Right renal pelvis (tissue), 4 donors: Measurements from ENCODE around the gene AHRR. TPM values are rescaled to one million over a fixed set of nuclear protein-coding genes. Genes with fewer than 3 reads are reported as not detected.
"Not testable (repeated sequence)": the region's sequence is repeated elsewhere in the genome, so short reads cannot be mapped to it uniquely, and the experiment has no call there.

Experiments
- DNase-seq, 4 donors: peaks; one replicate each; pipeline ENCODE4 v3.0.0-alpha.2; 2013; ENCODE audit warnings: low read depth in 4 of 4, low spot score in 3 of 4, missing footprints in 1 of 4
- polyA plus RNA-seq, 4 donors: library from polyadenylated mRNA; unstranded; fragments of 120-200 nt; gene quantifications; one replicate each; pipeline ENCODE4 v1.2.1, GENCODE V29; 2013; ENCODE audit not compliant: insufficient read length in 4 of 4

AHRR gene
- polyA plus RNA-seq, 4 donors = 1.8 to 2.9 (median 2.4) TPM

DNA sequence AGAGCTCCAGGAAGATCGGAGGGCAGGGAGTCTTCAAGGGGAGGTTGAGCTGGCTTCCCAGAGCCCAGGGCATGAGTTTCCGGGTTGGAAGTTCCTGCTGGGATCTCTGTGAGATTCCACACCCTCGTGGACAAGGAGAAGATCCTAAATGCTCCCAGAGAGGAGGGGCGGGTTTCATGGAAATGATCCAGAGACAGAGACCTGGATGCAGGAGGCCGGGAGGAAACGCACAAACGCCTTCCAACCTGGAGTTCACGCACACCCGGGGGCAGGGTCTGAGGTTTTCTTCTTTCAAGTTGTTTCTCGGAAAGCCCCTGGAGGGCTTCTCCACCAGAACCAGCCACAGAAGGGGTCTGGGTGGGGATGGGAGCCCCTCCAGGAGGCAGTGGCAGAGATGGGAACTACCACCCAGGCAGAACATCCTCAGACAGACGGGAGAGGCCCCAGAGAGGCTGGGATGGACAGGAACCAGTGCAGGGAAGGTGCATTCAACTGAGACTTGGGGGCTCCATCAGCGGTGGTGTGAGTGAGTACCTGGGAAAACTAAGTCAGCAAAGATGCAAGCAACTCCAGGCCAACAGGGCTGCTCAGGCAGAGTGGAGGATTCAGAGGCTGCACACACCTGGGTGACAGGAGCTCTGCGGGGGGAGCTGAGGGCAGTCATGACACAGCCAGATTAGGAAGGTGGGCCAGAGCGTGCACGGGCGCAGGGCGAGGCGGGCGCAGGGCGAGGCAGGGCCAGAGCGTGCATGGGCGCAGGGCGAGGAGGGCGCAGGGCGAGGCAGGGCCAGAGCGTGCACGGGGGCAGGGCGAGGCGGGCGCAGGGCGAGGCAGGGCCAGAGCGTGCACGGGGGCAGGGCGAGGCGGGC, 69.3 kb downstream of the AHRR start:
- DNase-seq = no peak

DNA sequence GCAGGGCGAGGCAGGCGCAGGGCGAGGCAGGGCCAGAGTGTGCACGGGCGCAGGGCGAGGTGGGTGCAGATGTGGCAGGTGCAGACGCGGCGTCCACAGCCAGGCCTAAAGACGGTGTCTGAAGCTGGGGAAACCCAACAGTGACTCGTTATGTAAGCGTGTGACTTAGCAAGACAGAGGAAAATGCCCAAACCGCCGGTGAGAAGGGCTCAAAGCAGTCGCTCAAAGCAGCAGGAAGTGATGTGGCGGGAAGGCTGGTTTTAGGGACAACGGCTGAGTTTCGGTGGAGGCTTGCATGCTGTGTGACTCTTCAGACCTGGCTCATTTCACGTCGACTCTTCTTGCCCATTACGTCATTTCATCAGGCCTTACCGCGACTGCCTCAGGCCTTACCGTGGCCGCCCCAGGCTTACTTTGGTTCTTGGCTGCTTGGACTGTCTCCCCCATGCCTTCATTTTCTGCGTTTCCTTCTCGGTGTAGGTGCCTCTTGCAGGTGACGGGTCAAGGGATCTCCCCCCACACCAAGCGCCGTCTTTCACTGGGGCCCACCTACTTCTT, 71.0 kb downstream of the AHRR start:
- DNase-seq = no peak

DNA sequence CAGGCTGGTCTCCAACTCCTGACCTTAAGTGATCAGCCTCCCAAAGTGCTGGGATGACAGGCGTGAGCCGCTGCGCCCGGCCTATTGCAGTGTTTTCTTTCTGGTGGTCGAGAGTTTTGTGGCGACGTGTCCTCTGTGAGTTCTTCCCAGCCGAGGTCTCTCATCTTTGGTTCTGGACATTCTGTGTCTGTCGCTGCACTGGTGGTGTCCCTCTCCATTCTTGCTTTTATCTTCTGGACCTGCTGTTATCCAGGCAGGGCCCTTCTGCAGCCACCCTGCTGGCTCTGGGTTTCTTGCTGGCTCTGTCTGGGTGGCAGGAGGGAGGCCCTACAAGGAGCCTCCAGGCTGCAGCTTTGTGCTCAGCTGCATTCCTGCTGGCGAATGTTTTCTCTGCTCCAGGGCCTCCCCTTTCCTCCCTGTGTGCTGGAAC, 72.3 kb downstream of the AHRR start:
- DNase-seq = no peak

DNA sequence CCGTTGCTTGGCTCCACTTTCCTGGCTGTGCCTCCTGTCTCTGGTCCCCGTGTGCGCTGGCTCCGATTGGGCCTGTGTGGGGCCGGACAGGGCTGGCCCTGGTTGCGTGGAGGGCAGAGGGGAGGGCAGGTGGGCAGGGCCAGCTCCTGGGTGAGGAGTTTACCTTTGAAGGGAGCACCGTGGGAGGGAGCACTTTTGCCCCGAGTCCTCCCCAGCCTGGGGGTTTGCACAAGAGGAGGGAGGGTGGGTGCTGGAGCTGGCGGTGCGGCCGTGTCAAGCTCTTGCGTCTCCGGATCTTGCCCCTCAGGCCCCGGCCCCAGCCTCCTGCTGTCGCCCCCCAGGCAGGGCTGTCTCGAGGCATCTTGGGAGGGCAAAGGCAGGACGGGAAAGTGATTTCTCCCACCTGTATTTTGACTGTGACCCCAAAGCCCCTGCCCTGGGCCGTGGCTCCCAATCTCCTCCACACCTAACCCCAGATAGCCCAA, 73.2 kb downstream of the AHRR start:
- DNase-seq = no peak

DNA sequence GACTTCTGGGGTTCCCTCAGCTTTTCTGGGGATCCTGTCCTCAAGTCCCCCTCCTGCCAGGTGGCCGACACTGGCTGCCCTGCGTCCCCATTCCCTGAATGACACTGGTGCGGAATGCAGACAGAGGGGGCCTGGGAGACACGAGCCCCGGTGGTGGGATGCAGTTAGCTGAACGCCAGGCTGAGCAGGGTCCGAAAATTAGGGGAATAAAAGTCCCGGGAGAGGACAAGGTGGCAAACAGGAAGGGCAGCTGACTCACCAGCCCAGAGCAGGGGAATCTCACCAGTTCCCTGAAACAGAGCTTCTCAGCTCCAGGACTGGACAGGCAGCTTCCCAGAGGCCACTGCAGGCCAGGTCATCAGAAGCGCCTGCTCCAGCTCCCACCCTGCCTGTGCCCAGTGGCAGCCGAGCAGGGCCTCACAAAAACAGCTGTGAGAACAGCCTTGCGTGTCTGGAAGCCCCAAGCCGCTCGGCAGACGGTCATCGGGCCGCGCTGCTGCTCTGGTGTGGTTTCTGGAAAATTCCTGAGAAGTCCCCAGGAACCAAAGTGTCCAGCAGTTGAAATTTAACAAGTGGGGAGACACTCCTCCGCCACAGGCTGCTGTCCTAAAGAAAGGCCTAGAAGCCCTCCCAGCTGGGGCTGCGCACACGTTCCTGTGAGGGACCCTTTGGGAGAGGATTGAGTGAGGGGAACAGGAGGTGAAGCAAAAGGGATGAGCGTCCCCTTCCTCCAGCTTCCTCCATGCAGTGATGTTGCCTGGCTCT, 73.8 kb downstream of the AHRR start:
- no peak for DNase-seq

DNA sequence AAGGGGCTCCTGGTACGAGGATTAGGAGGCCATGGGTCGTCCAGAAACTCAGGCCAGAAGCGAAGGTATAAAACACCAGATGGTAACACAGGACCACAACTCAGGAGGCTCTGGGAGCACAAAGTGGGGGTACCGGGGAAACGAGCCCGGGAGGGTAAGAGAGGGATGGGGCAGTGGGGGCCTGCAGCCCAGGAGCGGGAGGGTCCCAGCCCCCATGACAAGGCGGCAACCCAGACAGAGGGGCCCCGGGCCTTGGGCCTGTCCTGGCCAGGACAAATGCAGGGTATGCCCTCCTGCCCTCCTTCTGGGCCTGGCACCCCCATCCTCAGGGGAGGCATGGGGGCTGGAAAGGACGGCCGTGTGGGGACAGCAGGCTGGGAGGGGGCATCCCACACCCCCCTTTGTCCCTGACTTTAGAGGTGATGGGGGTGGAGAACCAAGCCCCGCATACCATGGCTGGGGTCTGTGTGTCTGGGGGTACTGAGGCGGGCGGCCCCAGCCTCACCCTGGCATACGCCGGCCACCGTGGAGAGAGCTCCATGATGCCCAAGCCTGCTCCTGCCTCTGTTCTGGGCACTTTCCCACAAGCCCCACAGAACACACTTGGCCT, 74.5 kb downstream of the AHRR start:
- no peak for DNase-seq

DNA sequence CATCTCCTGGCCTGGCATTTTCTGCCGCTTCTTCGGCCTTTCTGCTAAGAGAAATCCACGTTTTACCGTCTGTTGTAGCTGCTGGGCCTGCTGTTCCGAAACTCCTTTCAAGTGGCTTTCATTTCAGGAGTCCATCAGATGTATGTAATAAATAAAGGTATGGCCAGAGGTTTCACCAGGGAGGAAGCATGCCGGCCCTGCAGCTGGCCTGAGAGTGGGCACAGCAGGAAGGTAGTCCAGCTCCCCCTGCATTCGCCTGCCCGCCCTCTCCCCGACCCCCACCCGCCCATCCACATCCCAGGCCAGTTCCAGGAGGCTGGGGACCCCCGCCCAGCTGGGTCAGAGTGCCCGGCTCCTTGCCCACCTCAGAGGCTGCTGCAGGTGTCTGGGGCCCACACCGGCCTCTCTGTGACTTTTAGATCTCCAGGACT, 75.0 kb downstream of the AHRR start:
- DNase-seq = no peak

DNA sequence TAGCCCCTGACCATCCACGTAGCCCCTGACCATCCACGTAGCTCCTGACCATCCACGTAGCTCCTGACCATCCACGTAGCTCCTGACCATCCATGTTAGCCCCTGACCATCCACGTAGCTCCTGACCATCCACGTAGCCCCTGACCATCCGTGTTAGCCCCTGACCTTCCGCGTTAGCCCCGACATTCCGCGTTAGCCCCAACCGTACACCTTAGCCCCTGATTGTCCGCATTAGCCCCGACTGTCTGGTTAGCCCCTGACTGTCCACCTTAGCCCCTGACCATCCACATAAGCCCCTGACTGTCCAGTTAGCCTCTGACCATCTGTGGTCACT, 76.6 kb downstream of the AHRR start:
- DNase-seq = not testable (repeated sequence)

DNA sequence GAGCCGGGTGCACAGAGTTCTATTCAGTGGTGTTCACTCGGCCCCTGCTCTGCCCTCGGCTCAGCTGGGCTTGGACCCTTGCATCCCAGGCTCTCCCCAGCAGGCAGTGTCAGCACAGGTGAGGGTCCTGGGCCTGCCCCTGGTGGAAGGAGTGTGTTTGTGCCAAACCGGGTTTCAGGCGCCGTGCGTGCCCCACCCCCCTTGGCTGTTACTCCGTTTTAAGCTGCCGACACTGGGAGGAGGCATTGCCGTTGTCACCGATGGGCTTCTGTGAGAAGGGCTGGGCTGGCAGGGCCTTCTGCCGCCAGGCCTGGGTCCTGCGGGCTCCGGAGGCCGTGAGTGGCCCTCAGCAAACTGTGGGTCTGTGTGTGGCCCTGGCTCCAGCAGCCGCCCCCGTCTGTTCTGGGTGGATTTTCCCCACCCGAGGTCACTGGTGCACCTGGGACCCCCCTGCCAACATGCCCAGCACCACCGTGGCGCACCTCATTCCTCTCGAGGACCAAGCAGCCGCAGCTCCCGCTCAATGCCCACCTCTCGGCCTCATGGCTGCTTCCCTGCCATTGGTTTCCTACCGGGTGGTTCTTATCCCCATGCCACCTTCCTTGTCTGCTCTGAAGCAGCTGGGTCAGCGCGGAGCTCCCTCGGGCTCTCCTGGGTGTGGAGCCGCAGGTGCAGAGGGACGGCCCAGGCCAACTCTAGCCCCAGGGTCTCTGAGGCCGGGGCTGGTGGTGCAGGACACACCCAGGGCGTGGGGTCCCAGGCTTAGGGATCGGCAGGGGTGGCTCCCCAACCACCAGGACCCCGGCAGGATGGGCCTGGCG, 77.2 kb downstream of the AHRR start:
- no peak for DNase-seq

DNA sequence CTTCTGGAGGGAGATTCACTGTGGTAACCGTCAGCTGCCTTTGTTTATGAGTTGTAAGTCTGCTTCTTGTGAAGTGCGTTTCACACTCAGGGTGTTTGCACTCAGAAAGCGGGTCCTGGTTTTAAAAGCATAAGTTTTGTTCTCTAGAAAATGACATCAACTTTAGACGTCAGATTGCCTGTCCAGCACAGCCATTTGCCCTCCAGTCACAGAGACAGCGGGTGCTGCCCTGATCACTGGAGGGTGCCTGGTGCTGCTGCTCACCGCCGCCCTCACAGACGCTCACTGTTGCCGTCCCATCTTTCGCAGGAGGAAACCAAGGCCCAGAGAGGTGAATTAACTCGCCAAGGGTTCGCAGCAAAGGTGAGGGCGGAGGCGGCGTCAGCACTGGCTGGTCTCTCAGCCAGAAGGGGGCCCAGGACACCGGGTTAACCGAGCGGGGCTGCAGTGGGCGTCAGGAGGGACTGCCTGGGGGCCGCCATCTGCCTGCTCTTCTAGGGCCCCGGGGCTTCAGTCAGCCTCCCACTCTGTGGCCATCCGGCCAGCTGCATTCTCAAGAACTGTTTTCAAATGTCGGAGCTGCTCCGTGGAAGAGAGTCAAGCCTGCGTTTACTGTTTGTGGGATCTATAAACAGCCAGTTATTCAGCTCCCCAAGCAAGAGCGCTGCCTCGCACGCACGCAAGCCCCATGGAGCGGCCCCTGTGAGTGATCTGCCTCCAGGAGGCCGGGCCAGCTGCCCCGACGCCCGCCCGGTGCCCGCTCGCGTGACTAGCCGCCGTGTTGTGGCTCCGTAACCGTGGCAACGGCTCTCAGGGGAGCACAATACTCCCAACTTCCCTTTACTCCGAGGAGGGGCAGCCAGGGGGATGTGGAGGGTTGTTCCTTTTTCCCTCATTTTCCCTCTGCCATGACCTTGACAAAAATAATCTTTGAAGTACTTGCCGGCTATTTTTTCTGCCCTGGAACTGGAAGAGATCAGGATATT, 78.1 kb downstream of the AHRR start:
- DNase-seq = peak; percentile 63 to 73 (median 68)

DNA sequence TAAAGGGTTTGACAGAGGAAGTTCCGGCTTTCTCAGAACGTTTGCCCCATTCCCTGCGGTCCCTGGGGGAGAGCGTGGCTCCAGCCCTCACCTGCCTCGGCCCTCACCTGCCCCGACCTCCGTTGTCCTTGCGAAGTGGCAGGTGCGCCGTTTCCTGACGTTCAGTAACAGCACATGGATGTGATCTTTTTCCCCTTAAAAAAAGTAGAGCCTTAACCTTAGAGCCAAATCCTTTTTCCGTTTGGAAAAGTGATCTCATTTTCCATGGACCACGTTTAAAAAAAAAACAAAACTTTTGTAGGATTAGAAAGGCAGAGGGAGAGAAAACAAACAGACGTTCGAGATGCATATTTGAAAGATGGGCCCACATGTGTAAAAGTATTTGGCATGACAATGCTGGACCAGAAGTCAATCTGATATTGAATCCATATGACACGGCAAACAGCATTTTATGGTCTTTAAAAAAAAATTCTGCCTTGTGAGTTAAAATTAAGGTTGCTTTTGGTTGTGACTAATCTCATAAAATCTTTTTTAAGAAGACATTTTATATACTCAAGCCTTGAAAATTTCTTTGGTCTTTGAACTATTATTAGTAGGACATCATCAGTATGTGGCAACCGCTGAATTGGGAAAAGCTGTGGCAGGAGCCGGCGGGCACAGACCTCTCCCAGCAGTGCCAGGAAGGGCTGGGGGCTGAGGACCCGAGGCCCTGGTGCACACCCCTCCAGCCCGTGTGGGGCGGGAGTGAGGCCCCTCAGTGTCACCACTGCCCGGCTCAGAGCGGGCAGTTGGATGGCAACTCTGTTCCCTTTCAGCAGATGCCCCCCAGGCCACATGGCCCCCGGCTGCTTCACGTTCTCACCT, 79.0 kb downstream of the AHRR start:
- DNase-seq = no peak

DNA sequence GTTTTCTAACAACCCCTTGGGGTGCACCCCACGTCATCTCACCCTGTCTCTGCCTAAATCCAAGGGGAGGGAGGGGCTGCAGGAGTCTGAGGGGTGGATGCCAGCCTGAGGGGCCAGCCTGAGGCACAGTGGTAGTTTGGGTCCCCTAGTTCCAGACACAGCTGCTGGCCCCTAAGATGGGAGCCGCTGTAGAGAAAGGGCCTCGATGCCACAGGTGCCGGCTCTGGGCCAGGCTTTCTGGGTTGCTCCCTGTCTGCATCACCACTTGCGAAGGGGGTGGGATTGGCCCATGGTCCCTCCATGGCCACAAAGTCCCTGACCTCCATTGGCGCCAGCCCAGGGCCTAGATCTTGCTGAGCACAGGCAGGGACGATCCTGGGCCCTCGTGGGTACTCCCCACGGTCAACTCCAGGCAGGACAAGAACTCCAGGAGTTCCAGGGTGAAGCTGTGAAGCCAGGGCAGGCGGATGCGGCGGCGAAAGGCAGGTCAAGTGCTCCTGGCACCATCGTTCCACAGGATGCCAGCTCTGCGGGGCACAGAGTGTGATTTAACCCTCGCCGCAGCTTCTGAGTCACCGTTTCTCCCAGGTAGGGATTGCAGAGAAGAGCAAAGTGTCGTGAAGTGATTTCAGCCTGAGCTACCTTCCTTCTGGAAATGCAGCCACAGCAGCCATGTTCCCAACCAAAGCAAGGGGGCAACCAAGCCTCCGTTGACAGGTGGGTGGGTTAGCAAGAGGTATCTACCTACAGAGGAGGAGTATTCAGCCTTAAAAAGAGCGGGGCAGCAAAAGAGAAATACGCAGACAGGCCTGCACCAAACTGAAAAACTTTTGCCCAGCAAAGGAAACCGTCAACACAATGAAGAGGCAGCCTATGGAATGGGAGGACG, 79.9 kb downstream of the AHRR start:
- no peak for DNase-seq

DNA sequence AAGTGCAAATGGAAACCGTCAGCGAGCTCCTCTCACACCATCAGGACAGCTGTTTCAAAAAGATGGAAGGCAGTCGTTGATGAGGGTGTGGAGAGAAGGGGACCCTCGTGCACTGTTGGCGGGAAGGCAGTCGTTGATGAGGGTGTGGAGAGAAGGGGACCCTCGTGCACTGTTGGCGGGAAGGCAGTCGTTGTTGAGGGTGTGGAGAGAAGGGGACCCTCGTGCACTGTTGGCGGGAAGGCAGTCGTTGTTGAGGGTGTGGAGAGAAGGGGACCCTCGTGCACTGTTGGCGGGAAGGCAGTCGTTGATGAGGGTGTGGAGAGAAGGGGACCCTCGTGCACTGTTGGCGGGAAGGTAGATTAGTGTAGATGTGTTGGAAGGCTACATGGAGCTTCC, 80.7 kb downstream of the AHRR start:
- not testable (repeated sequence) for DNase-seq

DNA sequence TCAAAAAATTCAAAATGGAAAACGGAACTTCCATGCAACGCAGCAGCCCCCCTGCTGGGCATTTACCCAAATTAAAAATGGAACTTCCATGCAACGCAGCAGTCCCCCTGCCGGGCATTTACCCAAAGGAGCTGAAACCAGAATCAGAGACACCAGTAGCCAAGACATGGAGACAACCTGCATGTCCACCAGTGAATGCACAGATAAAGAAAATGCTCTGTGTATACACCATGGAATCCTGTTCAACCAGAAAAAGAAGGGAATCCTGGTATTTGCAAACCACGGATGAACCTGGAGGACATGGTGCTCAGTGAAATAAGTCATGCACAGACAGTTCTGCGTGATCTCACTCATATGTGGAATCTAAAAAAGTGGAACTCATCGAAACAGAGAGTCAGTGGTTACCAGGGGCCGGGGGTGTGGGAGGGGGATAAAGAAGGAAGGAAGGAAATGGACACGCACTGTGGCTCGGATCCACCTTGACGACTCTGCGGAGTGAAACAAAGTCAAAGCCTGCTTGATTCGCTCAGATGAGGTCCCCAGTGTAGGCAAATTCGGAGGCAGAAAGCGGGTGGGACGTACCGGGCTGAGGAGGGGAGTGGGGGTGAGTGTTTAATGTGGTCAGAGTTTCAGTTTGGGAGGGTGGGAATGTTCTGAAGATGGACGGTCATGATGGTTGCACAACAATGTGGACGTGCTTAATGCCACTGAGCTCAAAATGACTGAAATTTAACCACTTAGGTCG, 81.3 kb downstream of the AHRR start:
- DNase-seq = no peak

DNA sequence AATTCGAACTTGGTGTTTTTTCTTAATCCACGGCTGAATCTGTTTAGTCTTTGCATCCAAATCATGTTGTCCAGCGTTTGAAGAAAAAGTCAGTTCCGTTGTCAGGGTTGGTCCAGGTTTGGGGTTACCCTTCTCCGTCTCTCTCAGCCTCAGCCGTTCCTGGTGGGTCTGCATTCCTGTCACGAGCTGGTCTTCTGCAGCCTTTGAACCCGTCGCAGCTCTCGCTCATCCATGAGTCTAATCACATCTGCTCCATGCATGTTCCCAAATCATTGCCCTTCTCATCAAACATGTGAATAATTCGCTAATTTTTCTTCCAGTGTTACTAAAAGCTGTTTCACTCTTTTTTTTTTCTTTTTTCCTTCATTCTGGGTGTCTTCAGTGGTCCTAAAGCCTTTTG, 82.5 kb downstream of the AHRR start:
- DNase-seq = no peak

DNA sequence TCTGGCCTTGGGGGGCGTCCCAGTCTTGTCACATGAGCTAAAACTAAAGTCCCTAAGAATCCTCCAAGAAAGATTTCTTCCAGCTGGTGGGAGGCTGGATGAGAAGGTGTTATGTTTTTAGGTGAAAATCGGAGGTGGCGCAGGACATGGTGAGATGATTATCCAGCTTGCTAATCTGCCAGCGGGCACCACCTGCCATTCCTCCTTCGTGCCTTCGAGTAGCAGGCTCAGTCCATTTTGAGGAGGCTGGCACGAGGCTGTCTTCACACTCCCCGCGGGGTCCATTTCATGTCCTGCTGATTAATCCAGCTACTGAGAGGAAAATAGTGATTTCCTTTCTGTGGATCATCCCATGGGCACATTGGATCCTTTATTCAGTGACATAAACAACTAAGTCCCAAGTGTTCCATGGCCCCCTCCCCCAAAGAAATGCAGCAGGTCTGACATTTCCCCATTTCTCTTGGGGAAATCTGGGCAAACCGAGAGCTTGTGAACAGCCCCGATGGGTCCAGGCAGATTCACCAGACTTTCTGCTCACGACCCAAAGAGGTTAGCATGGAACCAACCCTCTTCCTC, 83.2 kb downstream of the AHRR start:
- DNase-seq = no peak
